Caco-2 (cell line): ENCODE results near the gene ABCA13. TPM values are rescaled to one million over a fixed set of nuclear protein-coding genes. Genes with fewer than 3 reads are reported as not detected.

Experiments used
- BruUV-seq: library from RNA; stranded (reverse); fragments of 400-500 nt; replicated peaks from 2 replicates; lab custom pipeline; 2021; lab: Mats Ljungman, UMichigan
- CTCF ChIA-PET: fragments of 300-600 bp; sonication (Branson Sonifier 250); formaldehyde crosslinking; loops from one replicate; lab custom pipeline; 2022; ENCODE audit warnings: antibody characterized with exemption; lab: Charles Lee
- POLR2A ChIA-PET: fragments of 300-600 bp; sonication (Branson Sonifier 250); formaldehyde crosslinking; loops from one replicate; lab custom pipeline; 2022; ENCODE audit warnings: antibody characterized with exemption; lab: Charles Lee
- DNase-seq, 2 experiments: peaks; one replicate each; pipeline versions ENCODE4 v3.0.0 to v3.0.0-alpha.2; 2020 to 2022
- H3K27me3 ChIP-seq: replicated peaks from 2 replicates; pipeline ENCODE4 v1.6.0; 2011; ENCODE audit warnings: low read length; ENCODE audit not compliant: control insufficient read depth, insufficient read depth
- H3K36me3 ChIP-seq: 2 replicates; pipeline ENCODE4 v1.5.1; 2011; ENCODE audit warnings: low read length; ENCODE audit not compliant: control insufficient read depth, insufficient read depth
- H3K4me1 ChIP-seq: fragments of 250-450 bp; sonication (Bioruptor Pico); 2 replicates; pipeline ENCODE4 v1.5.1; 2020; ENCODE audit warnings: mild to moderate bottlenecking
- H3K4me3 ChIP-seq: 2 replicates; pipeline ENCODE4 v1.5.1; 2011; ENCODE audit warnings: low read depth, mild to moderate bottlenecking, control low read depth, low read length
- H3K9me3 ChIP-seq: fragments of 250-450 bp; sonication (Bioruptor Pico); 2 replicates; pipeline ENCODE4 v1.5.1; 2020; ENCODE audit warnings: mild to moderate bottlenecking, moderate library complexity
- H3K27ac Mint-ChIP-seq: one replicate; pipeline ENCODE4 v1.8.0; 2022; ENCODE audit warnings: mixed read lengths; ENCODE audit not compliant: unreplicated experiment
- H3K27me3 Mint-ChIP-seq: one replicate; pipeline ENCODE4 v1.8.0; 2022; ENCODE audit warnings: mixed read lengths; ENCODE audit not compliant: insufficient read depth, unreplicated experiment
- H3K36me3 Mint-ChIP-seq: one replicate; pipeline ENCODE4 v1.8.0; 2022; ENCODE audit warnings: mild to moderate bottlenecking, mixed read lengths; ENCODE audit not compliant: insufficient read depth, unreplicated experiment
- H3K4me1 Mint-ChIP-seq: one replicate; pipeline ENCODE4 v1.8.0; 2022; ENCODE audit warnings: low read depth, mixed read lengths; ENCODE audit not compliant: unreplicated experiment
- H3K4me3 Mint-ChIP-seq: one replicate; pipeline ENCODE4 v1.8.0; 2022; ENCODE audit warnings: mild to moderate bottlenecking, moderate library complexity, mixed read lengths; ENCODE audit not compliant: unreplicated experiment
- H3K9me3 Mint-ChIP-seq: one replicate; pipeline ENCODE4 v1.8.0; 2022; ENCODE audit warnings: mixed read lengths; ENCODE audit not compliant: unreplicated experiment
- CTCF ChIP-seq, 2 experiments: fragments of 200-600 bp in 1 of 2; IDR thresholded peaks; 1 replicate in 1 of 2; 2 replicates in 1 of 2; pipeline versions ENCODE4 v1.5.1 to v1.8.0; 2011 to 2022; ENCODE audit warnings: antibody characterized with exemption in 1 of 2, control low read depth in 1 of 2, inconsistent platforms in 1 of 2, low read depth in 1 of 2, low read length in 1 of 2, mild to moderate bottlenecking in 1 of 2, moderate library complexity in 1 of 2; ENCODE audit not compliant: insufficient read depth in 1 of 2, severe bottlenecking in 1 of 2, unreplicated experiment in 1 of 2
- intact Hi-C: fragments of 100-400 bp; cut with micrococcal nuclease; formaldehyde crosslinking; loops from one replicate; pipeline ENCODE4 v1.10.0; 2022; ENCODE audit not compliant: unreplicated experiment
- total RNA-seq: library from RNA; stranded (reverse); gene quantifications from 2 replicates; pipeline ENCODE4 v1.2.3, GENCODE V29; 2022

Gene ABCA13
- total RNA-seq, 1 experiment from 2014 or later, result 0.07 TPM

GRCh38 chr7:48279420-48279819 lies 108.2 kb downstream of the ABCA13 start:
- ChIA-PET POLR2A (no interaction called here), CTCF (no interaction called here)
- Histone ChIP-seq H3K4me1 (no peaks in the 10 kb centered on the region), H3K36me3 (no peaks in the 10 kb centered on the region), H3K9me3 (no peaks in the 10 kb centered on the region), H3K4me3 (no peak overlapping the region), H3K27me3 (no peaks in the 10 kb centered on the region)
- Mint-ChIP-seq H3K36me3 (no peaks in the 10 kb centered on the region), H3K4me3 (no peak overlapping the region), H3K27me3 (peaks cover 20% of the 10 kb centered on the region), H3K27ac (no peak overlapping the region), H3K4me1 (no peaks in the 10 kb centered on the region), H3K9me3 (no peaks in the 10 kb centered on the region)
- no peak for TF ChIP-seq CTCF (IDR thresholded peaks at IDR 0.05; ENCODE audit: insufficient read depth in 1 of 2, low read depth in 1 of 2, low read length in 1 of 2, severe bottlenecking in 1 of 2, unreplicated experiment in 1 of 2)
- BruUV-seq, result no TSS peak
- DNase-seq, result no peak
- intact Hi-C loops, result no loop called here

- POLR2A ChIA-PET, result no interaction called here
- no TSS peak for BruUV-seq
- Histone ChIP-seq H3K36me3 (no peaks in the 10 kb centered on the region), H3K27me3 (no peaks in the 10 kb centered on the region), H3K9me3 (no peaks in the 10 kb centered on the region), H3K4me1 (no peaks in the 10 kb centered on the region), H3K4me3 (no peak overlapping the region)
- TF ChIP-seq CTCF (IDR thresholded peaks at IDR 0.05; ENCODE audit: insufficient read depth in 1 of 2, low read depth in 1 of 2, low read length in 1 of 2, severe bottlenecking in 1 of 2, unreplicated experiment in 1 of 2), result no peak
- no peaks in the 10 kb centered on the region for H3K9me3 Mint-ChIP-seq
- CTCF ChIA-PET, result no interaction called here
- no peaks in the 10 kb centered on the region for H3K36me3 Mint-ChIP-seq
- H3K27ac Mint-ChIP-seq, result no peak overlapping the region
- peaks cover 23% of the 10 kb centered on the region for H3K27me3 Mint-ChIP-seq
- peaks cover 3% of the 10 kb centered on the region for H3K4me1 Mint-ChIP-seq
- DNase-seq, result no peak
- intact Hi-C loops, result no loop called here
- no peak overlapping the region for H3K4me3 Mint-ChIP-seq
Measured at GRCh38 chr7:48280100-48280499, 108.8 kb downstream of the ABCA13 start.

- BruUV-seq, result no TSS peak
- DNase-seq, result no peak
- POLR2A ChIA-PET, result no interaction called here
- Histone ChIP-seq H3K4me1 (no peaks in the 10 kb centered on the region), H3K4me3 (no peak overlapping the region), H3K27me3 (no peaks in the 10 kb centered on the region), H3K36me3 (no peaks in the 10 kb centered on the region), H3K9me3 (no peaks in the 10 kb centered on the region)
- intact Hi-C loops, result no loop called here
- Mint-ChIP-seq H3K4me3 (no peak overlapping the region), H3K27me3 (peaks cover 23% of the 10 kb centered on the region), H3K27ac (no peak overlapping the region), H3K36me3 (no peaks in the 10 kb centered on the region), H3K9me3 (no peaks in the 10 kb centered on the region), H3K4me1 (peaks cover 5% of the 10 kb centered on the region)
- CTCF ChIA-PET, result no interaction called here
- TF ChIP-seq CTCF (IDR thresholded peaks at IDR 0.05; ENCODE audit: insufficient read depth in 1 of 2, low read depth in 1 of 2, low read length in 1 of 2, severe bottlenecking in 1 of 2, unreplicated experiment in 1 of 2), result no peak
Measured at GRCh38 chr7:48285373-48285772, 114.1 kb downstream of the ABCA13 start.
